Mesangial cell (primary cell): ENCODE measurements around the gene HSPA6. TPM values are rescaled to one million over a fixed set of nuclear protein-coding genes. Genes with fewer than 3 reads are reported as not detected.

Experiments used
- total RNA-seq: library from RNA; depleted of rRNA; stranded (reverse); fragments of >200 nt; gene quantifications from 2 replicates; pipeline ENCODE4 v1.2.3, GENCODE V29; 2015

The HSPA6 gene
- 0.13 and 0.33 TPM in 2 replicates for total RNA-seq

GRCh38 chr1:161523817-161524741, at the start of gene HSPA6:
Gene HSPA6 (plus strand): TSS chr1:161524540. CDS start chr1:161524659, 119 bp downstream.

GRCh38 chr1:161549652-161550051, 25.3 kb downstream of the HSPA6 start, which contains the start of gene FCGR3A:
Gene FCGR3A (minus strand): TSS chr1:161549818. CDS start chr1:161549736, 82 bp downstream.

Other genes starting within 250 kb of the HSPA6 start
- 0.38 and 0.49 TPM in 2 replicates for gene MPZ, start 214.6 kb upstream of the HSPA6 start, total RNA-seq
- gene SDHC, start 210.2 kb upstream of the HSPA6 start, total RNA-seq: 37.8 and 73.1 TPM in 2 replicates
- not detected in 2 replicates for gene CFAP126, start 156.7 kb upstream of the HSPA6 start, total RNA-seq
- 0.76 TPM in 1 of 2 replicates, not detected in the other for gene FCGR2A, start 19.1 kb upstream of the HSPA6 start, total RNA-seq
- not detected in 2 replicates for gene FCGR3A, start 25.3 kb downstream of the HSPA6 start, total RNA-seq
- gene FCGR3B, start 106.6 kb downstream of the HSPA6 start, total RNA-seq: not detected in 2 replicates
- gene FCGR2B, start 138.6 kb downstream of the HSPA6 start, total RNA-seq: not detected in 2 replicates
- gene FCRLA, start 182.7 kb downstream of the HSPA6 start, total RNA-seq: under 0.01 and 0.16 TPM in 2 replicates
- 2.6 and 6.8 TPM in 2 replicates for gene FCRLB, start 197.0 kb downstream of the HSPA6 start, total RNA-seq
- gene DUSP12, start 225.2 kb downstream of the HSPA6 start, total RNA-seq: 24.1 and 31.1 TPM in 2 replicates
- gene ATF6, start 241.8 kb downstream of the HSPA6 start, total RNA-seq: 17.1 and 18.9 TPM in 2 replicates